Thymus (tissue), 11 donors: Measurements from ENCODE around the gene LMX1B. TPM values are rescaled to one million over a fixed set of nuclear protein-coding genes. Genes with fewer than 3 reads are reported as not detected.
A peak's percentile ranks its signal among the peaks of the same experiment; 100 is the strongest.

ENCODE experiments used
- DNase-seq, 9 donors: peaks; one replicate each; pipeline ENCODE4 v3.0.0-alpha.2; 2013; ENCODE audit warnings: low spot score in 9 of 9, low read depth in 6 of 9, missing footprints in 1 of 9
- H3K27ac ChIP-seq, 2 donors: one replicate each; pipeline ENCODE4 v1.5.1; 2013; ENCODE audit warnings: control low read depth in 1 of 2, low read depth in 1 of 2, low read length in 1 of 2, mild to moderate bottlenecking in 1 of 2, moderate library complexity in 1 of 2
- H3K27me3 ChIP-seq, 2 donors: one replicate each; pipeline ENCODE4 v1.5.1; 2013; ENCODE audit warnings: low read length in 1 of 2; ENCODE audit not compliant: control insufficient read depth in 2 of 2, insufficient read depth in 1 of 2
- H3K36me3 ChIP-seq, 2 donors: one replicate each; pipeline ENCODE4 v1.5.1; 2013; ENCODE audit warnings: low read length in 1 of 2, mild to moderate bottlenecking in 1 of 2, moderate library complexity in 1 of 2; ENCODE audit not compliant: control insufficient read depth in 2 of 2, insufficient read depth in 2 of 2
- H3K4me1 ChIP-seq, 2 donors: one replicate each; pipeline ENCODE4 v1.5.1; 2013; ENCODE audit warnings: low read length in 2 of 2; ENCODE audit not compliant: control insufficient read depth in 2 of 2, insufficient read depth in 2 of 2
- H3K4me3 ChIP-seq, 2 donors: one replicate each; pipeline ENCODE4 v1.5.1; 2013; ENCODE audit warnings: low read length in 2 of 2, control low read depth in 1 of 2, mild to moderate bottlenecking in 1 of 2
- H3K9me3 ChIP-seq, 2 donors: one replicate each; pipeline ENCODE4 v1.5.1; 2013; ENCODE audit warnings: low read length in 1 of 2, mild to moderate bottlenecking in 1 of 2; ENCODE audit not compliant: control insufficient read depth in 2 of 2, insufficient read depth in 1 of 2
- WGBS: extraction: QIAGEN DNeasy Blood & Tissue Kit; methylation state at CpG from one replicate; pipeline ENCODE4 v1.1.7; 2013; 5-methylcytosine and 5-hydroxymethylcytosine counted together
- polyA plus RNA-seq: library from polyadenylated mRNA; stranded (reverse); fragments of 200-250 nt; gene quantifications from one replicate; pipeline ENCODE4 v1.2.3, GENCODE V29; 2013
- total RNA-seq: library from RNA; stranded (reverse); fragments of 120-200 nt; gene quantifications from one replicate; pipeline ENCODE4 v1.2.4, GENCODE V29; 2013
- donor health status: healthy.

The LMX1B gene
- total and polyA plus RNA-seq, 2 donors: 0.02 to 0.05 TPM

- DNase-seq: no peak
- peaks cover 64 to 89% of the 10 kb centered on the region in 2 donors for H3K27me3 ChIP-seq
- WGBS: 77% methylated on average over 6 of the region's 6 CpGs
These were observed 4.5 kb upstream of the LMX1B start for GRCh38 chr9:126609191-126609590.

GRCh38 chr9:126609711-126610388 is 3.9 kb upstream of the LMX1B start:
- Histone ChIP-seq H3K4me3 (no peak overlapping the region), H3K27ac (no peak overlapping the region), H3K36me3 (no peaks in the 10 kb centered on the region), H3K9me3 (peaks cover 0 to 5% of the 10 kb centered on the region in 2 donors), H3K27me3 (peaks cover 71 to 90% of the 10 kb centered on the region in 2 donors), H3K4me1 (peaks cover 3 to 14% of the 10 kb centered on the region in 2 donors)
- no peak for DNase-seq
- 25% methylated on average over 23 of the region's 23 CpGs for WGBS

More at GRCh38 chr9:126609191-126609590, 4.5 kb upstream of the LMX1B start:
- Histone ChIP-seq H3K4me3 (no peak overlapping the region), H3K36me3 (no peaks in the 10 kb centered on the region), H3K27ac (no peak overlapping the region), H3K4me1 (peaks cover 3 to 8% of the 10 kb centered on the region in 2 donors), H3K9me3 (peaks cover 0 to 5% of the 10 kb centered on the region in 2 donors)

GRCh38 chr9:126611193-126611591 is 2.5 kb upstream of the LMX1B start:
- Histone ChIP-seq H3K9me3 (peaks cover 0 to 5% of the 10 kb centered on the region in 2 donors), H3K36me3 (no peaks in the 10 kb centered on the region), H3K4me3 (no peak overlapping the region), H3K4me1 (peaks cover 7 to 14% of the 10 kb centered on the region in 2 donors), H3K27ac (no peak overlapping the region), H3K27me3 (peaks cover 84 to 93% of the 10 kb centered on the region in 2 donors)
- DNase-seq: no peak
- 6% methylated on average over 25 of the region's 25 CpGs for WGBS

DNA sequence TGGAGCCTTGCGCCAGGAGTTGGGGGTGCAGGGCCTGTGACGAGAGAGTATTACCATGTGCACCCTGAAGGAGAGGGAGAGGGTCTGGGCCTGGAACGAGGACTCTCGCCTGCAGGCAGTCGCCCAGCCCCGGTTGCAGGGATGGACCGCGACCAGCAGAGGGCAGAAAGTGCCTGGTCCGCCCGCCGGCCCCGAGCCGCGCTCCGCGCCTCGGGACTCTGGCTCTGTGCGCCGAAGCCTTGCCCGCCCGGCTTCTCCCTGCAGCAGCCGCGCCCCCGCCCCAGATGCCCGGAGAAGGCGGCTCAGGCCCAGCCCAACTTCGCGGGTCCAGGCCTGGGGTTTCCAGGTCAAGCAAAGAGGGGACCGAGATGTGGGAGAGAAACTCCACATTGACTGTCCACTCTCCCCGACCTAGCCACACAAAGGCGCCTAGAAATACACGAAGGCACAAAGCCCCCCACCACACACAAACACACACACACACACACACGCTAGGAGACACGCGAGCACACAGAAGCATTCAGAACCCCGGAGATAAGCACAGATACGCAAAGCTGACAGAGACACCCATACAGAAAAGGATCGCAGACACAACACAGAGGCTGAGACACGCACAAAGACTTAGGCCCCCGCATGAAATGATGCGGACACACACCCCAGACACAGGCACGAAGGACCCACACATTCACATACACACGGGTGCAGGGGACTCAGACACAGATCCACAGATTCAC is 2.0 kb upstream of the LMX1B start:
- no peak overlapping the region for H3K4me3 ChIP-seq
- peaks cover 7 to 14% of the 10 kb centered on the region in 2 donors for H3K4me1 ChIP-seq
- no peak overlapping the region for H3K27ac ChIP-seq
- H3K36me3 ChIP-seq: no peaks in the 10 kb centered on the region
- peak in 5 of 9 donors; percentile 11 to 55 (median 37) for DNase-seq
- 3% methylated on average over 43 of the region's 43 CpGs for WGBS
- peaks cover 0 to 5% of the 10 kb centered on the region in 2 donors for H3K9me3 ChIP-seq
- H3K27me3 ChIP-seq: peaks cover 90 to 94% of the 10 kb centered on the region in 2 donors

DNA sequence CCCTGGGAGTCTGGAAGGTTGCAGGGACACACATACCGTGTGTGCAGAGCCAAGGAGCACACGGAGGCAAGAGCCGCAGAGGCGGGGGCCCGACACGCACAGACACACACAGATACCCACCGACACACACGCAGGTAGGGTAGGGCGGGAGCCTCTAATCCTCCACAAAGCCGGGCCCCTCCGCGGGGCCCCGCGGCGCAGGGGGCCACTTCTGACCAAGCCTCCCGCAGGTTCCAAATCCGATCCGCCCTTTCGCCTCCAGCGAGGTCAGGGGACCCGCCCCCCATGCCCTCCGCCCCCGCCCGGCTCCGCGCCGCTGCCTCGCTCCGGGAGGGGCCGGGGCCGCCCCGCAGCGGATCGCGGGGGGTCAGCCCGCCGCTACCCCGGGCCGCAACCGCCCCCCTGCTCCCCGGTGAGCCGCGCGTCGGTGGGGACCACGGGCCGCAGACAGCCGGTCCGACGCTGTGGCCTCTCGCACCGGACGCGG is 1.4 kb upstream of the LMX1B start:
- Histone ChIP-seq H3K27ac (no peak overlapping the region), H3K4me3 (no peak overlapping the region), H3K27me3 (peaks cover 95% of the 10 kb centered on the region in 2 donors), H3K36me3 (no peaks in the 10 kb centered on the region), H3K4me1 (peaks cover 7 to 14% of the 10 kb centered on the region in 2 donors), H3K9me3 (peaks cover 0 to 5% of the 10 kb centered on the region in 2 donors)
- no peak for DNase-seq
- 4% methylated on average over 54 of the region's 54 CpGs for WGBS

GRCh38 chr9:126612813-126613641 is 701 bp upstream of the LMX1B start:
- Histone ChIP-seq H3K36me3 (no peaks in the 10 kb centered on the region), H3K27ac (no peak overlapping the region), H3K9me3 (peaks cover 0 to 5% of the 10 kb centered on the region in 2 donors), H3K27me3 (peaks cover 95 to 97% of the 10 kb centered on the region in 2 donors), H3K4me3 (peak overlapping the region in 1 of 2 donors; percentile 46), H3K4me1 (peaks cover 7 to 14% of the 10 kb centered on the region in 2 donors)
- DNase-seq: no peak
- WGBS: 5% methylated on average over 68 of the region's 68 CpGs

- 2% methylated on average over 64 of the region's 64 CpGs for WGBS
- no peak for DNase-seq
- peaks cover 0 to 5% of the 10 kb centered on the region in 2 donors for H3K9me3 ChIP-seq
- peak overlapping the region in 1 of 2 donors; percentile 46 for H3K4me3 ChIP-seq
- H3K27me3 ChIP-seq: peaks cover 95 to 98% of the 10 kb centered on the region in 2 donors
- no peak overlapping the region for H3K27ac ChIP-seq
- H3K36me3 ChIP-seq: no peaks in the 10 kb centered on the region
- H3K4me1 ChIP-seq: peaks cover 7 to 14% of the 10 kb centered on the region in 2 donors
These were observed 343 bp downstream of the LMX1B start for GRCh38 chr9:126614088-126614454.

GRCh38 chr9:126614455-126615244 is 922 bp downstream of the LMX1B start:
- no peak overlapping the region for H3K4me3 ChIP-seq
- 6% methylated on average over 65 of the region's 65 CpGs for WGBS
- DNase-seq: no peak

More at GRCh38 chr9:126614455-126615244, 922 bp downstream of the LMX1B start:
- Histone ChIP-seq H3K9me3 (peaks cover 0 to 5% of the 10 kb centered on the region in 2 donors), H3K4me1 (peaks cover 7 to 14% of the 10 kb centered on the region in 2 donors), H3K27ac (no peak overlapping the region), H3K36me3 (no peaks in the 10 kb centered on the region), H3K27me3 (peaks cover 95 to 97% of the 10 kb centered on the region in 2 donors)
